SK-MEL-5 (cell line): Measurements from ENCODE around the gene RSL24D1. TPM values are rescaled to one million over a fixed set of nuclear protein-coding genes. Genes with fewer than 3 reads are reported as not detected.

Experiments used
- DNase-seq: peaks from one replicate; pipeline ENCODE4 v3.0.0-alpha.2; 2016; ENCODE audit warnings: low read depth, low spot score
- in situ Hi-C: cut with HindIII; loops from 2 replicates; pipeline ENCODE4 v1.10.0; 2016; ENCODE audit warnings: low sequenced_read_pairs, high pct_unique_total_duplicates, low pct_unique_long_range_greater_than_20kb
- polyA plus RNA-seq, 2 experiments: library from polyadenylated mRNA; depleted of rRNA; stranded (reverse); fragments of >200 nt; gene quantifications; 2 replicates each; pipeline ENCODE4 v1.2.3, GENCODE V29; 2015
- total RNA-seq: library from RNA; depleted of rRNA; stranded (reverse); fragments of >200 nt; shearing (Covaris generic); gene quantifications from 2 replicates; pipeline ENCODE4 v1.2.3, GENCODE V29; 2014; rRNA removed

Gene RSL24D1
- 214 and 237 TPM in 2 replicates for total RNA-seq
- polyA plus RNA-seq (2015; cell fraction: cytosol; rRNA removed), result 109 and 117 TPM in 2 replicates
- polyA plus RNA-seq (2015; cell fraction: nucleus; rRNA removed), result 37.7 and 49.0 TPM in 2 replicates

GRCh38 chr15:55196458-55197361 lies at the start of gene RSL24D1:
TSS of gene RSL24D1 (minus strand) at chr15:55196941. CDS start at chr15:55196890, 51 bp downstream.
- in situ Hi-C loops, result no loop called here
- DNase-seq, result peak; percentile 99

GRCh38 chr15:55245059-55245458 lies 48.3 kb upstream of the RSL24D1 start:
- no peak for DNase-seq
- in situ Hi-C loops, result no loop called here

- in situ Hi-C loops, result no loop called here
- DNase-seq, result no peak
Measured at GRCh38 chr15:55241891-55242290, 45.1 kb upstream of the RSL24D1 start.

GRCh38 chr15:55241186-55241585 lies 44.4 kb upstream of the RSL24D1 start:
- no peak for DNase-seq
- in situ Hi-C loops, result no loop called here

GRCh38 chr15:55240125-55240760 lies 43.5 kb upstream of the RSL24D1 start:
- in situ Hi-C loops, result no loop called here
- DNase-seq, result no peak

- DNase-seq, result no peak
- in situ Hi-C loops, result no loop called here
Measured at GRCh38 chr15:55239440-55240124, 42.8 kb upstream of the RSL24D1 start.

GRCh38 chr15:55238877-55239276 lies 42.1 kb upstream of the RSL24D1 start:
- in situ Hi-C loops, result no loop called here
- DNase-seq, result no peak

- in situ Hi-C loops, result no loop called here
Measured at GRCh38 chr15:55237219-55238130, 40.7 kb upstream of the RSL24D1 start.

GRCh38 chr15:55235546-55236036 lies 38.9 kb upstream of the RSL24D1 start:
- in situ Hi-C loops, result no loop called here
- no peak for DNase-seq

More at GRCh38 chr15:55237219-55238130, 40.7 kb upstream of the RSL24D1 start:
- no peak for DNase-seq

GRCh38 chr15:55234800-55235104 lies 38.0 kb upstream of the RSL24D1 start:
- no peak for DNase-seq
- in situ Hi-C loops, result no loop called here

GRCh38 chr15:55234104-55234799 lies 37.5 kb upstream of the RSL24D1 start:
- no peak for DNase-seq
- in situ Hi-C loops, result no loop called here

GRCh38 chr15:55231455-55231854 lies 34.7 kb upstream of the RSL24D1 start:
- no peak for DNase-seq
- in situ Hi-C loops, result no loop called here

GRCh38 chr15:55230953-55231352 lies 34.2 kb upstream of the RSL24D1 start:
- DNase-seq, result no peak
- in situ Hi-C loops, result no loop called here

GRCh38 chr15:55230051-55230670 lies 33.4 kb upstream of the RSL24D1 start:
- DNase-seq, result no peak
- in situ Hi-C loops, result no loop called here

GRCh38 chr15:55226127-55226526 lies 29.4 kb upstream of the RSL24D1 start:
- in situ Hi-C loops, result no loop called here
- no peak for DNase-seq

GRCh38 chr15:55224892-55225291 lies 28.2 kb upstream of the RSL24D1 start:
- no peak for DNase-seq
- in situ Hi-C loops, result no loop called here
